Esophagus muscularis mucosa (tissue), 4 donors: Measurements from ENCODE around the gene MATK. TPM values are rescaled to one million over a fixed set of nuclear protein-coding genes. Genes with fewer than 3 reads are reported as not detected.

Experiments used
- DNase-seq: peaks from one replicate; pipeline ENCODE4 v3.0.0-alpha.2; 2017; ENCODE audit errors: extremely low spot score
- H3K27ac ChIP-seq, 4 donors: fragments of 200-600 bp; sonication (generic); replicated peaks in 1 of 4; 1 replicate in 3 of 4; 2 replicates in 1 of 4; pipeline ENCODE4 v1.5.1; 2016 to 2019; ENCODE audit warnings: mild to moderate bottlenecking in 1 of 4
- H3K27me3 ChIP-seq, 4 donors: fragments of 200-600 bp; sonication (generic); one replicate each; pipeline versions ENCODE4 v1.5.1 to v1.6.0; 2016 to 2019
- H3K36me3 ChIP-seq, 4 donors: fragments of 200-600 bp; sonication (generic); one replicate each; pipeline ENCODE4 v1.5.1; 2016 to 2019
- H3K4me1 ChIP-seq, 4 donors: fragments of 200-600 bp; sonication (generic); one replicate each; pipeline ENCODE4 v1.5.1; 2016 to 2019
- H3K4me3 ChIP-seq, 4 donors: fragments of 200-600 bp; sonication (generic); 1 replicate in 2 of 4; 2 replicates in 2 of 4; pipeline ENCODE4 v1.5.1; 2016 to 2019; ENCODE audit warnings: mild to moderate bottlenecking in 4 of 4, moderate library complexity in 1 of 4
- H3K9me3 ChIP-seq, 4 donors: fragments of 200-600 bp; sonication (generic); 1 replicate in 3 of 4; 2 replicates in 1 of 4; pipeline ENCODE4 v1.5.1; 2016 to 2019
- CTCF ChIP-seq, 3 experiments: fragments of 200-600 bp in 2 of 3; fragments of 450-650 bp in 1 of 3; sonication (generic) in 2 of 3; IDR thresholded peaks; one replicate each; pipeline ENCODE4 v1.5.1; 2017 to 2019; ENCODE audit warnings: antibody characterized with exemption in 3 of 3, mild to moderate bottlenecking in 2 of 3, moderate library complexity in 1 of 3
- EP300 ChIP-seq: sonication (generic); formaldehyde crosslinking; IDR thresholded peaks from one replicate; pipeline ENCODE4 v1.6.1; 2017; ENCODE audit warnings: antibody characterized with exemption
- POLR2A ChIP-seq: fragments of 450-650 bp; IDR thresholded peaks from one replicate; pipeline ENCODE4 v1.6.1; 2017; ENCODE audit warnings: antibody characterized with exemption, moderate library complexity, mild to moderate bottlenecking, low read depth
- POLR2AphosphoS5 ChIP-seq, 2 donors: sonication (generic); formaldehyde crosslinking; IDR thresholded peaks; one replicate each; pipeline ENCODE4 v1.6.1; 2017; ENCODE audit warnings: antibody characterized with exemption in 2 of 2
- WGBS: methylation state at CpG from one replicate; pipeline ENCODE4 v1.1.5; 2018; 5-methylcytosine and 5-hydroxymethylcytosine counted together
- intact Hi-C: fragments of 100-400 bp; cut with DNase I; formaldehyde crosslinking; loops from one replicate; pipeline ENCODE4 v1.15.1; 2023
- small RNA-seq, 3 donors: library from RNA; depleted of rRNA; stranded (forward); fragments of <200 nt; gene quantifications; one replicate each; pipeline ENCODE3, GENCODE V24; 2016
- total RNA-seq, 4 donors: library from RNA; depleted of rRNA; stranded (reverse); fragments of >200 nt; gene quantifications; one replicate each; pipeline versions ENCODE4 v1.1.0 to v1.2.1, GENCODE V29; 2016

The MATK gene
- total RNA-seq, 4 donors from 2014 or later = 0.13 to 2.9 (median 1.8) TPM

- intact Hi-C loops = no loop called here
- peaks cover 0 to 5% (median 0%) of the 10 kb centered on the region in 4 donors for H3K9me3 ChIP-seq
- no peaks in the 10 kb centered on the region for H3K36me3 ChIP-seq
- TF ChIP-seq POLR2A (no peak), EP300 (no peak), CTCF (IDR thresholded peaks at IDR 0.05) (no peak), POLR2AphosphoS5 (IDR thresholded peaks at IDR 0.05) (no peak)
- no peak overlapping the region for H3K27ac ChIP-seq
- no peak overlapping the region for H3K4me3 ChIP-seq
- WGBS = 67% methylated on average over 14 of the region's 20 CpGs
- peaks cover 0 to 12% (median 0%) of the 10 kb centered on the region in 4 donors for H3K27me3 ChIP-seq
- no peak for DNase-seq
- H3K4me1 ChIP-seq = no peaks in the 10 kb centered on the region
These were observed 52.5 kb downstream of the MATK start for GRCh38 chr19:3733549-3734309.

GRCh38 chr19:3732108-3732507 lies 54.1 kb downstream of the MATK start:
- intact Hi-C loops = no loop called here
- Histone ChIP-seq H3K4me1 (no peaks in the 10 kb centered on the region), H3K4me3 (no peak overlapping the region), H3K36me3 (no peaks in the 10 kb centered on the region), H3K27ac (no peak overlapping the region), H3K27me3 (peaks cover 0 to 5% (median 0%) of the 10 kb centered on the region in 4 donors), H3K9me3 (peaks cover 0 to 5% (median 0%) of the 10 kb centered on the region in 4 donors)
- 88% methylated on average over 1 of the region's 1 CpG for WGBS
- TF ChIP-seq EP300 (no peak), POLR2A (no peak), CTCF (IDR thresholded peaks at IDR 0.05) (no peak), POLR2AphosphoS5 (IDR thresholded peaks at IDR 0.05) (no peak)
- DNase-seq = no peak

DNA sequence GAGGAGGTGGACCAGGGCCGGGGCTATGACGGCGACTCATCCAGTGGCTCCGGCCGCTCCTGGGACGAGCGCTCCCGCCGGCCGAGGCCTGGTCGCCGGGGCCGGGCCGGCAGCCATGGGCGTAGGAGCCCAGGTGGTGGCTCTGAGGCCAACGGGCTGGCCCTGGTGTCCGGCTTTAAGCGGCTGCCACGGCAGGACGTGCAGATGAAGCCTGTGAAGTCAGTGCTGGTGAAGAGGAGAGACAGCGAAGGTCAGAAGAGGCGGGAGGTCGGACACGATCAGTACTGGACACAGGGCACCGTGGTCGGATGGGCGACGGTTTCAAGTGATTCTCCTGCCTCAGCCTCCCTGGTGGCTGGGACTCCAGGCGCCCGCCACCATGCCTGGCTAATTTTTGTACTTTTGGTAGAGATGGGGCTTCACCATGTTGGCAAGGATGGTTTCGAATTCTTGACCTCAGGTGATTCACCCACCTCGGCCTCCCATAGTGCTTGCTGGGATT lies 55.7 kb downstream of the MATK start:
- no peak for TF ChIP-seq POLR2A
- no peak for TF ChIP-seq POLR2AphosphoS5 (IDR thresholded peaks at IDR 0.05)
- 94% methylated on average over 31 of the region's 32 CpGs for WGBS
- peaks cover 0 to 10% (median 0%) of the 10 kb centered on the region in 4 donors for H3K27me3 ChIP-seq
- H3K4me1 ChIP-seq = no peaks in the 10 kb centered on the region
- no peak overlapping the region for H3K4me3 ChIP-seq
- DNase-seq = no peak
- H3K27ac ChIP-seq = no peak overlapping the region
- intact Hi-C loops = no loop called here
- no peaks in the 10 kb centered on the region for H3K36me3 ChIP-seq
- peaks cover 0 to 5% (median 0%) of the 10 kb centered on the region in 4 donors for H3K9me3 ChIP-seq

Small RNA genes lying within 50 kb of the gene (small RNA-seq; reads per million reads assigned to genes)
- 0 reads per million in 3 donors for gene AC005777.1

Other genes with a start within 250 kb of the MATK start
- gene TEKTIP1, start 247.2 kb downstream of the MATK start, total RNA-seq = not detected
- gene MFSD12, start 228.8 kb downstream of the MATK start, total RNA-seq = 10 to 100 TPM; 28.2 to 87.0 (median 62.4) TPM
- gene HMG20B, start 213.4 kb downstream of the MATK start, total RNA-seq = 100 to 1,000 TPM; 136 to 202 (median 161) TPM
- gene GIPC3, start 200.9 kb downstream of the MATK start, total RNA-seq = 10 to 100 TPM in 1 of 4 donors, 1 to 10 TPM in 3; 4.1 to 17.5 (median 4.9) TPM
- 10 to 100 TPM in 1 of 4 donors, 1 to 10 TPM in 3; 4.8 to 17.2 (median 7.7) TPM for gene TBXA2R, start 179.5 kb downstream of the MATK start, total RNA-seq
- 10 to 100 TPM; 28.7 to 45.0 (median 34.2) TPM for gene CACTIN, start 159.6 kb downstream of the MATK start, total RNA-seq
- 100 to 1,000 TPM in 2 of 4 donors, 10 to 100 TPM in 2; 73.2 to 180 (median 99.9) TPM for gene PIP5K1C, start 85.9 kb downstream of the MATK start, total RNA-seq
- 1 to 10 TPM in 1 of 4 donors, under 1 TPM in 2, not detected in 1; 0.06 to 4.2 (median 0.17) TPM for gene TJP3, start 78.0 kb downstream of the MATK start, total RNA-seq
- 10 to 100 TPM; 13.7 to 40.5 (median 24.4) TPM for gene APBA3, start 24.7 kb downstream of the MATK start, total RNA-seq
- 10 to 100 TPM; 45.2 to 84.3 (median 77.4) TPM for gene MRPL54, start 23.7 kb downstream of the MATK start, total RNA-seq
- gene RAX2, start 14.2 kb downstream of the MATK start, total RNA-seq = not detected
- gene ZFR2, start 82.7 kb upstream of the MATK start, total RNA-seq = under 1 TPM in 1 of 4 donors, not detected in 3; 0.69 TPM
- 1 to 10 TPM in 1 of 4 donors, under 1 TPM in 3; 0.42 to 1.3 (median 0.82) TPM for gene ATCAY, start 94.3 kb upstream of the MATK start, total RNA-seq
- 1 to 10 TPM in 1 of 4 donors, under 1 TPM in 2, not detected in 1; 0.39 to 2.1 (median 0.69) TPM for gene NMRK2, start 146.7 kb upstream of the MATK start, total RNA-seq
- 100 to 1,000 TPM; 140 to 226 (median 212) TPM for gene DAPK3, start 184.7 kb upstream of the MATK start, total RNA-seq
- gene EEF2, start 199.1 kb upstream of the MATK start, total RNA-seq = 1,000 to 10,000 TPM; 2,280 to 3,286 (median 2,635) TPM
- gene PIAS4, start 221.4 kb upstream of the MATK start, total RNA-seq = 10 to 100 TPM; 16.6 to 34.1 (median 24.8) TPM